Measurements from ENCODE around the gene C2orf92.
"Not testable (repeated sequence)": the region's sequence is repeated elsewhere in the genome, so short reads cannot be mapped to it uniquely, and the experiment has no call there.

C2orf92 gene

GRCh38 chr2:97669448-97669847 is at the start of gene C2orf92:
TSS of gene C2orf92 (plus strand) at chr2:97669713. CDS start at chr2:97669789, 76 bp downstream.
- ChIA-PET CTCF (interaction anchor here (0.6 kb wide), 1 partner anchor 30 kb away, joined by 3 read pairs; no protein-coding TSS in a partner anchor), POLR2A (interaction anchor here (0.6 kb wide), 1 partner anchor 720 kb away, joined by 3 read pairs; no protein-coding TSS in a partner anchor)
- TF ChIP-seq BHLHE40 (IDR thresholded peaks at IDR 0.05; ENCODE audit: borderline replicate concordance) (no peak), FOXA1 (IDR thresholded peaks at IDR 0.05) (no peak), TARDBP (IDR thresholded peaks at IDR 0.05) (no peak), ZNF384 (IDR thresholded peaks at IDR 0.05) (no peak), LEF1 (IDR thresholded peaks at IDR 0.05; ENCODE audit: borderline replicate concordance) (no peak), CTBP1 (IDR thresholded peaks at IDR 0.05; ENCODE audit: borderline replicate concordance) (no peak), SP1 (IDR thresholded peaks at IDR 0.05) (no peak), PKNOX1 (IDR thresholded peaks at IDR 0.05) (no peak), SUZ12 (IDR thresholded peaks at IDR 0.05) (no peak), HDGF (IDR thresholded peaks at IDR 0.05; ENCODE audit: borderline replicate concordance) (no peak), FOXM1 (IDR thresholded peaks at IDR 0.05; ENCODE audit: borderline replicate concordance) (no peak), ARNT (IDR thresholded peaks at IDR 0.05) (no peak), FOXK2 (IDR thresholded peaks at IDR 0.05) (no peak), NFRKB (IDR thresholded peaks at IDR 0.05) (no peak), L3MBTL2 (conservative IDR thresholded peaks at IDR 0.05) (no peak), ELF4 (IDR thresholded peaks at IDR 0.05) (no peak)
- DNase-seq (ENCODE audit: extremely low spot score): no peak

GRCh38 chr2:97620492-97620891 is 49.0 kb upstream of the C2orf92 start:
- DNase-seq (ENCODE audit: extremely low spot score); CTCF ChIA-PET: not testable (repeated sequence)

GRCh38 chr2:97622976-97623375 is 46.5 kb upstream of the C2orf92 start:
- DNase-seq (ENCODE audit: extremely low spot score); POLR2A ChIA-PET; CTCF ChIA-PET: not testable (repeated sequence)

More at GRCh38 chr2:97620492-97620891, 49.0 kb upstream of the C2orf92 start:
- POLR2A ChIA-PET: not testable (repeated sequence)

GRCh38 chr2:97625354-97626048 is 44.0 kb upstream of the C2orf92 start:
- POLR2A ChIA-PET; DNase-seq (ENCODE audit: extremely low spot score); CTCF ChIA-PET: not testable (repeated sequence)

GRCh38 chr2:97626049-97626430 is 43.5 kb upstream of the C2orf92 start:
- POLR2A ChIA-PET, CTCF ChIA-PET: not testable (repeated sequence)

GRCh38 chr2:97644023-97644717 is 25.3 kb upstream of the C2orf92 start:
- no peak for DNase-seq (ENCODE audit: extremely low spot score)
- CTCF ChIA-PET: interaction anchor here (0.6 kb wide), 1 partner anchor 56 kb away, joined by 3 read pairs; no protein-coding TSS in a partner anchor
- TF ChIP-seq LEF1 (IDR thresholded peaks at IDR 0.05; ENCODE audit: borderline replicate concordance) (no peak), TARDBP (IDR thresholded peaks at IDR 0.05) (no peak), NFRKB (IDR thresholded peaks at IDR 0.05) (no peak), HDGF (IDR thresholded peaks at IDR 0.05; ENCODE audit: borderline replicate concordance) (no peak), PKNOX1 (IDR thresholded peaks at IDR 0.05) (no peak), CTBP1 (IDR thresholded peaks at IDR 0.05; ENCODE audit: borderline replicate concordance) (no peak)
- POLR2A ChIA-PET: interaction anchor here (3.6 to 6.0 kb wide), 3 partner anchors 12 to 20 kb away, joined by 34 to 164 read pairs (median 40); partner anchors contain the start of gene ACTR1B

More at GRCh38 chr2:97626049-97626430, 43.5 kb upstream of the C2orf92 start:
- not testable (repeated sequence) for DNase-seq (ENCODE audit: extremely low spot score)

- POLR2A ChIA-PET: interaction anchor here (0.8 to 6.0 kb wide), 10 partner anchors 9 to 55 kb away, joined by 3 to 164 read pairs (median 9); partner anchors contain the start of genes ACTR1B and ANKRD36B
- no peak for DNase-seq (ENCODE audit: extremely low spot score)
- TF ChIP-seq FOXM1 (IDR thresholded peaks at IDR 0.05; ENCODE audit: borderline replicate concordance) (no peak), HDGF (IDR thresholded peaks at IDR 0.05; ENCODE audit: borderline replicate concordance) (no peak), LEF1 (IDR thresholded peaks at IDR 0.05; ENCODE audit: borderline replicate concordance) (no peak), L3MBTL2 (conservative IDR thresholded peaks at IDR 0.05) (peak; percentile 42; the same call in 1 of the 2 replicates), SP1 (IDR thresholded peaks at IDR 0.05) (no peak)
- CTCF ChIA-PET: interaction anchor here (0.8 kb wide), 1 partner anchor 20 kb away, joined by 6 read pairs; no protein-coding TSS in a partner anchor
Observed at GRCh38 chr2:97645112-97645694, 24.3 kb upstream of the C2orf92 start.

All from HEK293T (cell line).